Mucosa of descending colon (tissue), 3 donors: ENCODE data around the gene CPNE4. TPM values are rescaled to one million over a fixed set of nuclear protein-coding genes. Genes with fewer than 3 reads are reported as not detected.

Source experiments
- ATAC-seq: fragments of 200-7000 bp; cut with Tn5 transposase; one replicate; pipeline ENCODE4 v1.9.1; 2020; ENCODE audit warnings: mild to moderate bottlenecking, moderate library complexity
- DNase-seq, 3 donors: peaks; one replicate each; pipeline ENCODE4 v3.0.0-alpha.2; 2020
- H3K36me3 ChIP-seq: fragments of 200-600 bp; one replicate; pipeline ENCODE4 v1.8.0; 2021; ENCODE audit warnings: low read depth, mild to moderate bottlenecking
- H3K4me1 ChIP-seq: fragments of 200-600 bp; one replicate; pipeline ENCODE4 v1.8.0; 2021; ENCODE audit warnings: low read depth, mild to moderate bottlenecking
- H3K4me3 ChIP-seq: fragments of 200-600 bp; one replicate; pipeline ENCODE4 v1.8.0; 2021; ENCODE audit warnings: mild to moderate bottlenecking
- H3K9me3 ChIP-seq: fragments of 200-600 bp; one replicate; pipeline ENCODE4 v1.8.0; 2021; ENCODE audit warnings: mild to moderate bottlenecking
- CTCF ChIP-seq: fragments of 200-600 bp; IDR thresholded peaks from one replicate; pipeline ENCODE4 v1.8.0; 2022; ENCODE audit warnings: antibody characterized with exemption, mild to moderate bottlenecking
- intact Hi-C, 2 donors: fragments of 100-400 bp; cut with DNase I in 1 of 2; cut with micrococcal nuclease in 1 of 2; formaldehyde crosslinking; loops; one replicate each; pipeline versions ENCODE4 v1.11.0 to v1.11.1; 2022; cut with DNase I, micrococcal nuclease
- total RNA-seq, 3 donors: library from RNA; stranded (reverse); fragmentation: NEBNext Ultra II Directional in 2 of 3; extraction: Animal tissue kit (Norgen Biotek cat#: 25700) in 2 of 3; gene quantifications; one replicate each; pipeline versions ENCODE4 v1.2.1 to v1.2.4, GENCODE V29; 2021 to 2023
- donor health status: DM: no; HTN: no; CAD: no; lungs with moderate emphysema.
- donor health status: DM: no; HTN: no; CAD: no.
- donor health status: DM: no; HTN: yes; CAD: no.

The CPNE4 gene
- total RNA-seq, 3 donors from 2014 or later: 0.96 to 3.0 (median 1.1) TPM

- no peak for TF ChIP-seq CTCF
- Histone ChIP-seq H3K9me3 (no peaks in the 10 kb centered on the region), H3K4me3 (no peak overlapping the region), H3K36me3 (no peaks in the 10 kb centered on the region), H3K4me1 (no peaks in the 10 kb centered on the region)
- intact Hi-C loops: no loop called here
- ATAC-seq (no peak), DNase-seq (no peak)
Measured at GRCh38 chr3:131749826-131750225, 285.0 kb downstream of the CPNE4 start.

GRCh38 chr3:131747466-131747865 is 287.3 kb downstream of the CPNE4 start:
- DNase-seq (no peak), ATAC-seq (no peak)
- Histone ChIP-seq H3K9me3 (no peaks in the 10 kb centered on the region), H3K36me3 (no peaks in the 10 kb centered on the region), H3K4me1 (no peaks in the 10 kb centered on the region), H3K4me3 (no peak overlapping the region)
- TF ChIP-seq CTCF: no peak
- intact Hi-C loops: no loop called here

- ATAC-seq (no peak), DNase-seq (no peak)
- no peaks in the 10 kb centered on the region for H3K4me1 ChIP-seq
- intact Hi-C loops: no loop called here
- H3K36me3 ChIP-seq: no peaks in the 10 kb centered on the region
- no peak for TF ChIP-seq CTCF
- no peak overlapping the region for H3K4me3 ChIP-seq
- no peaks in the 10 kb centered on the region for H3K9me3 ChIP-seq
Measured at GRCh38 chr3:131744765-131745164, 290.0 kb downstream of the CPNE4 start.

- DNase-seq (no peak), ATAC-seq (no peak)
- H3K9me3 ChIP-seq: no peaks in the 10 kb centered on the region
- TF ChIP-seq CTCF: no peak
- intact Hi-C loops: no loop called here
- no peaks in the 10 kb centered on the region for H3K4me1 ChIP-seq
- no peaks in the 10 kb centered on the region for H3K36me3 ChIP-seq
- H3K4me3 ChIP-seq: no peak overlapping the region
Measured at GRCh38 chr3:131743126-131743525, 291.7 kb downstream of the CPNE4 start.

DNA sequence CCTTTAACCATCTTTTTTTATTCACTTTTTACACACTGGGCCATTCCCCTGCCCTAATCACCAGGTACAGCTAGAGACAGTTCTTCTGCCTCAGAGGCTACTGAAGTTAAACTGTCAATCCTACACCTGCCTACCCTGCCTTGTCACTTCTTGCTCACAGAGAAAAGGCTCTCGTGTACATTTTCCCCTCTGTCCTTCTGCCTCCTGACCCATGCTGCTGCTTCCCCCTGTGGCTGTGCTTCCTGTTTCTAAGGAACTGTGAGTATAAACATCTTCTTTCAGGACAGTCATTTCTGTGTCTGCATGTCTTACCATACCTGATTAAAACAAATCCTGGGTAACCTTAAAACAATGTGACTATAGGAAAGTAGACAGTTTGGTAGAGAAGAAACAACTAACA is 295.6 kb downstream of the CPNE4 start:
- Histone ChIP-seq H3K36me3 (no peaks in the 10 kb centered on the region), H3K4me1 (no peaks in the 10 kb centered on the region), H3K9me3 (no peaks in the 10 kb centered on the region), H3K4me3 (no peak overlapping the region)
- no peak for TF ChIP-seq CTCF
- ATAC-seq (no peak), DNase-seq (no peak)
- intact Hi-C loops: no loop called here

DNA sequence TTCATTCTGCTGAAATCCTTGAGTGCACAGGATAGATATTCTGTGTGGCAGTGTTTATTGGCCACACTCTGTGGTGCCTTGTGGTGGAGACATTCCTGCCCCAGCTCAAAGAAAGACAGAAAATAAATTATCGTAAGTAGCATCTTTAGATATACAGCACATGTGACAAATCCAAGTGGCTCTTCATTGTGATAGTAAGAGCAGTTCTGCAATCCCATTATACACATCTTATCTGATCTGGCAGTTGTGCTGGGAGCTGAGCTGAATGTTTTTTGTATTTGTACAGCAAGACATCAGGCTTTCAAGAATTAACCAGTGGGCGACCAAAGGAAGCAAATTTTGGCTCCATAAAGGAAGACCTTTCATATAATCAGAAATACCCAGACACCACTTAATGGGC is 296.7 kb downstream of the CPNE4 start:
- no peak for ATAC-seq
- Histone ChIP-seq H3K9me3 (no peaks in the 10 kb centered on the region), H3K4me3 (no peak overlapping the region), H3K4me1 (no peaks in the 10 kb centered on the region), H3K36me3 (no peaks in the 10 kb centered on the region)
- DNase-seq: no peak
- TF ChIP-seq CTCF: no peak
- intact Hi-C loops: no loop called here
